ENCODE results near the gene PLA2G2D.

GRCh38 chr1:20073256-20073655 lies 46.1 kb downstream of the PLA2G2D start:
- no peak for TF ChIP-seq CTCF (IDR thresholded peaks at IDR 0.05)
- no peak for TF ChIP-seq EZH2phosphoT487 (IDR thresholded peaks at IDR 0.05)
- TF ChIP-seq EZH2 (IDR thresholded peaks at IDR 0.05) = no peak
